ENCODE measurements around the gene OPRM1.

- TF ChIP-seq EZH2 (IDR thresholded peaks at IDR 0.05): no peak
- TF ChIP-seq, protein P1, sequence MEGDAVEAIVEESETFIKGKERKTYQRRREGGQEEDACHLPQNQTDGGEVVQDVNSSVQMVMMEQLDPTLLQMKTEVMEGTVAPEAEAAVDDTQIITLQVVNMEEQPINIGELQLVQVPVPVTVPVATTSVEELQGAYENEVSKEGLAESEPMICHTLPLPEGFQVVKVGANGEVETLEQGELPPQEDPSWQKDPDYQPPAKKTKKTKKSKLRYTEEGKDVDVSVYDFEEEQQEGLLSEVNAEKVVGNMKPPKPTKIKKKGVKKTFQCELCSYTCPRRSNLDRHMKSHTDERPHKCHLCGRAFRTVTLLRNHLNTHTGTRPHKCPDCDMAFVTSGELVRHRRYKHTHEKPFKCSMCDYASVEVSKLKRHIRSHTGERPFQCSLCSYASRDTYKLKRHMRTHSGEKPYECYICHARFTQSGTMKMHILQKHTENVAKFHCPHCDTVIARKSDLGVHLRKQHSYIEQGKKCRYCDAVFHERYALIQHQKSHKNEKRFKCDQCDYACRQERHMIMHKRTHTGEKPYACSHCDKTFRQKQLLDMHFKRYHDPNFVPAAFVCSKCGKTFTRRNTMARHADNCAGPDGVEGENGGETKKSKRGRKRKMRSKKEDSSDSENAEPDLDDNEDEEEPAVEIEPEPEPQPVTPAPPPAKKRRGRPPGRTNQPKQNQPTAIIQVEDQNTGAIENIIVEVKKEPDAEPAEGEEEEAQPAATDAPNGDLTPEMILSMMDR (IDR thresholded peaks at IDR 0.05): no peak
These were observed 205.0 kb downstream of the OPRM1 start for GRCh38 chr6:154243793-154244750.
